Measurements from ENCODE around the gene PRLR.
"Not testable (repeated sequence)": the region's sequence is repeated elsewhere in the genome, so short reads cannot be mapped to it uniquely, and the experiment has no call there.

The PRLR gene

DNA sequence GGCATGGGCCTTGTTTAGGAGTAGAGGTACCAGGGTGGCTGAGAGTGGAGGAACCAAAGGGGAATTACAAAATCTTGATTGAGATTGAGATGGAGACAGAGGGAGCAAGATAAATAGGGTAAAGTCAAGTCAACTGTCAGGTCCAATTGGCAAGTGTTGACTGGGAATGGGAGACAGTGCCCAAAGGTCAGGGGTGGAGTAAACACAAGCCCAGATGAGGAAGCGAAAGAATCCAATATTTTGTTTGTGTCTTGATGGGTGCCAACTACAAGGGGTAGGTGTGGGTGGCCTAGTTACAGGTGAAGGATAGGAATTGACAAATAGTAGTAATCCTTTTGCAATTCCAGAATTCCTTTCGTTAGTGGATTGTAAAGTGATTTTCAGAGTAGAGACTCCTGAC, 107.5 kb downstream of the PRLR start:
- DNase-seq = no peak

DNA sequence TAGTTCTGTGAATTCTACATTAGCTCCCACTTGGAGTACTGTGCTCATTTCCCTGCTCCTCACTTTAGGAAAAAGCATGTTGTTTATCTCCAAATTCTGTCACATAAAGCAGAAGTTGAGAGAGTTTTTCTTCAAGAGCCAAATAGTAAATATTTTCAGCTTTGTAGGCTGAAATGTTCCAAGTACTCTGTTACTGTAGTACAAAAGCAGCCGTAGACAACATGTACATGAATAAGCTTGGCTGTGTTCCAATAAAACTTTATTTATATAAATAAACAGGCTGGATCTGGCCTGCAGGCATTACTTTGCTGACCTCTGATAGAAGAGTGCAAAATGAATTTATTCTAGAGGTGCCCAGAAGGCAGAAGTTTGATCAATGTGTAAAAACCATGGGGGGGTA, 109.6 kb downstream of the PRLR start:
- no peak for DNase-seq

DNA sequence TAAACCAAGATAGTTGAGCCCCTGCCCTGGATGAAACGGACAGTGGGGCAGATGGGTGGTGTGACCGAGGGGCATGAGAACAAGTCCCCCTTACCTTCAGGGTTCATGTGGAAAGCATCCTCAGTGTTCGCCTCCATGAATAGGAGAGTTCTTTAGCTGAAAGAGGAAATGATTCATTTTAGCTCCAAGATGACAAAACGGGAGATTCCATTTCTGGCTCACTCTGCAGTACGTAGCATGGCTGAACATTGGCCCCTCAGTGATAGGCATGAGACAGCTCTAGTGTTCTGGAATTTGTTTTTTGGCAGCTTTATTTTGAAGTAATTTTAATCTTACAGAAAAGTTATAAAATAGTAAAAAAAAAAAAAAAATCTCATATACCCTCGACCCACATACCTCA, 112.3 kb downstream of the PRLR start:
- DNase-seq = no peak

DNA sequence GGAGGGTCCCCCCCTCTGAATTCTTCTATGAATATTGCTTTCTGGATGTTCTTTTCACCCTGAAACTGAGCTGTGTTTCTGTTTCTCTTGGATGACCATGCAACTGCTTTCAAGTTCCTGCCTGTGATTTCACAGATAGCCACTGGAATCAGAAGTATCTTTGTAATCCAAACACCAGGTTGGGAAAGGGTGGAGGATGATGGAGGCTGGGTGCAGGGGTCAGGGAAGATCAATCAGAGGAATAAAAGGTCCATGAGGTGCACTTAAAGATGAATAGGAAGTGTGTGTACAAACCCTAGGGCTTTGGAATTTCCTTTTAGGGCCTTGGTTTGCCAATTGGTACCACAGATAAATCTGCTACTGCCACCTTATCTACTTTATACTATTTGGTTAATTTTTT, 114.4 kb downstream of the PRLR start:
- no peak for DNase-seq

DNA sequence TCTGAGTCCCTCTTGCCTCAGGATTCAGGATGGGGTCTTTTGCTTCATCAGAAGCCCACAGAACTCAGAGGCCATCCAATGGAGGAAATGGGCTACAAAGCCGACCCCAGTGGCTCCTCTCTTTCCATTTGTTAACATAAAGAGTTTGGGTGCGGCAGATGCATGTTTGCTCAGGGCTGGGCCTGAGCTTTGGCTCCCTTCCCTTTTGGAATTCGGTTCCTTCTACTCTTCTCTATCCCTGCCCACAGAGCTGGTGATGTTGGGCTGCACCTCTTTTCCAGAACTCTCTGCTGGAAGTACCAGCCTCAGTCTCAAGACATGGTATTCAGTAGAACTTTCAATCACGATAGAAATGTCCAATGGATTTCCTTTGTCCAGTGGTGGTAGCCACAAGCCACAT, 115.6 kb downstream of the PRLR start:
- no peak for DNase-seq

DNA sequence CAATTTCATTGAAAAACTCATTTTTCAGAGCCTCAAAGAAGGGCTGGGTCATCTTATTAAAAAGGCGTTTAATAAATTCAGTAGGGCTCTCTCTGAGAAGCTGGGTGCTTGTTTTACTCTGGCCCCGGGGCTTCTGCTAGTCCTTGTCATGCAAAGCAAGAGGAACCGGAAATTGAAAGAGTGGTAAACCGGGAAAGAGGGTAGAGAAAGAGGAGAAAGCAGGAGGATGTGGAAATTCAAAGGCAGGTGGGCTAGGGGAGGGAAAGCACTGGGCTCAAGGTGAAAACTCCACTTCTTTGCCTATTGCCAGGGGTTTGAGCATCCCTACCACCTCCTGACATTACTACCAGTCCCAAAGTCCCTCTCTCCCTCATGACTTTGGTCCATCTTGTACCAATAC, 118.0 kb downstream of the PRLR start:
- DNase-seq = no peak

DNA sequence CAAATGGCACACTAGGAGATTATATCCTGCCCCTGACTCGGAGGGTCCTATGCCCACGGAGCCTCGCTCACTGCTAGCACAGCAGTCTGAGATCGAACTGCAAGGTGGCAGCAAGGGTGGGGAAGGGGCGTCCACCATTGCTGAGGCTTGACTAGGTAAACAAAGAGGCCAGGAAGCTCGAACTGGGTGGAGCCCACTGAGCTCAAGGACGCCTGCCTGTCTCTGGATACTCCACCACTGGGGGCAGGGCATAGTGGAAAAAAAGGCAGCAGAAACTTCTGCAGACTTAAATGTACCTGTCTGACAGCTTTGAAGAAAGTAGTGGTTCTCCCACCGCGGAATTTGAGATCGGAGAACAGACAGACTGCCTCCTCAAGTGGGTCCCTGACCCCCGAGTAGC, 125.7 kb downstream of the PRLR start:
- DNase-seq = not testable (repeated sequence)

DNA sequence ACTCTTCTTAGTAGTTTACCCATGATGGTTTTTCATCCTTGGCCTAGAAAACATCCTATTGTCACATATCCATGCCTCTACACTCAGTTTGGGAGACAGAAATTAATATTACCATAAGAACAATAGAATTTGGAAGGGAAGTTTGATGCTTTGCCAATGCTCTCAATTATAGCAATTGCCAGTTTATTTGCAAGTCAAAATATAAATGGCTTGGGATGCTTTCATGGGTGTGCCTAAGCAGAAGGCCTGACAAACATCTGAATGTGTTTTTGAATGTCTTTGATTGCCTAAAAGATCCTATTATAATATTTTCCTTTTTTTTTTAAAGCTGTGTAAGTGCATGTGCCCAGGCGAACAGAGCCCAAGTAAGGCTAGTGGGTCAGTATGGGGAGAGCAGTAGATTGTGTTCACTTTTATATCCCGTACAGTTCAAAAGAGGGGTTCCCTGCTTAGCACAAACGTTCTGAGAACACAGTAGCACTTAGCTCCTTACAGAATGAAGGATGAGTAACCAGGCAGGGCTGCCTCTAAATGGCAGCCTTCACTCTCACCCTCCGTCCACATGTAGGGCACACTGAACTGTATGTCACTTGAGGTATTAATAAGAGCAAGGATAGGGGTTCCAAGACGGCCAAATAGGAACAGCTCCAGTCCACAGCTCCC, 126.5 kb downstream of the PRLR start:
- DNase-seq = no peak

DNA sequence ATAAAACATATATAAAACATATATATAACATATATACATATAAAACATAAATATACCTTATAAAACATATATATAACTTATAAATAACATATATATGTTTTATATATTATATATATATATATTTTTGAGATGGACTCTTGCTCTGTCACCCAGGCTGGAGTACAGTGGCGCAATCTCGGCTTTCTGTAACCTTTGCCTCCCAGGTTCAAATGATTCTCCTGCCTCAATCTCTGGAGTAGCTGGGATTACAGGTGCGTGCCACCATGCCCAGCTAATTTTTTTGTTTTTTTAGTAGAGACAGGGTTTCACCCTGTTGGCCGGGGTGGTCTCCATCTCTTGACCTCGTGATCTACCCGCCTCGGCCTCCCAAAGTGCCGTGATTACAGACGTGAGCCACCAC, 128.6 kb downstream of the PRLR start:
- not testable (repeated sequence) for DNase-seq

DNA sequence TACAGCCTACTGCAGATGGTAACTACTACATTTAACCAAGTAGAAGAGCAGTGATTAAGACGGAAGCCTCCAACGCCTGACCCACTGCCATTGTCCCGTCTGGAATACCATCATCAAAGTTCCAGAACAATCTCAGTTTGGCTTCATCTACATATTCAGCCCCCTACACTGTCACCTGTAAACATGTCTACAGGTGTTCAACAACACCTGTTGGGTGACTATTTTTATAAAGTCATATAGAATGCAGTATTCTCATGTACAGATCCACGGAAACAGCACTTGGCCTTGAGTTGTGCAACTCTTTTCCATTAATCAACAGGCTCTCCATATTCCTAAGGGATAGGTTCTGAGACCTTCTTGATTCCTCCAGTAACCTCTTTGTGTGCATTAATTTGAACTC, 129.3 kb downstream of the PRLR start:
- DNase-seq = no peak

DNA sequence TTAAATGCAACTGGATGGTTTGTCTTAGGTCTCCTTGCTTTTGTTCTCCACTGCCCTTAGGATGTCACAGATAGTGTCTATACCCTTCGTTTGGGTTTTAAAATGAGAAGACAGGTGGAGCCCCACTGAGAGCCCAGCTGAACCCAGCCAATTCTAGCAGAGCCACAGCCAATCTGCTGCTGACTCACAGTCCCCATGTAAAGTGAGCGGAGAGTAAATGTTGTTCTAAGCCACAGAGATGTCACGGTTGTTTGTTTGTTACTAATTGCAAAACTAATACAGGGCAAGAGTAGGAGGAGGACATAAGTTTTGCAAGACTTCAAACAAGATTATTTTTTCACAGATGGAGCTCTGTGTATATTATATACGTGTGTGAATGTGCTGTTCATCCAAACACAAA, 132.1 kb downstream of the PRLR start:
- no peak for DNase-seq

DNA sequence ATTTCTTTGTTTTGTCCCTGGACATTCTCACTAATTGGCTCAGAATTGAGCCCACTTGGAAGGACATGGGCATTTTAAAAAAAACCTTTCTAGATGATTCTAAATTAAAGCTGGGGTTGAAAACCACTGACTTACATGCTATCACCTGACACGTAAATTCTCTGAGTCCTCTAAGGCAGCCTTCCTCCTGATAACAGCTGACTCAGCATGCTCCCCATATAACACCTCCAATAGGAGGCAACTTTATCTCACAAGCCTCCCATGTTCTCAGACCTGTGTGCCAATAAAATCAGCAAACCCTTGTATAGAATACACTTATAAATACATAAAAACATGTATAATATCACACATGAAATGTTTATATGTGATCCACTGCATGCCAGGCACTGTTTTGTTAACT, 133.4 kb downstream of the PRLR start:
- DNase-seq = no peak

DNA sequence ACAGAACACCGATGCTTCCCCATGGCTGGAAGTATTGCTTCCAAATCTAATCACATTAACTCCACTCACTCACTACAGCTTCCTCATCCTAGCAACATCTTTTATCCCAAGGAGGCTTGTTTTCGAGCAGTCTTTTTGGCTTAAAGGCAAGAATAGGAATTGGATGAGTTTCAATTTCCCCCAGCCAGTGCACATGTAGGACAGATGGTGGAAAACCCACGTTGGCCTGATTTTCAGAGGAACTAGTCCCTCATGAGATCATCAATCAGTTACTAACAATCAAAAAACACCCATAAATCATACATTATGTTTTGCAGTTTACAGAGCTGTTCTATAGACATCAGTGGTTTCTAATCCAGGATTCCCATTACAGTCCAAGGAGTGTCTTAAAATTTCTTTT, 134.1 kb downstream of the PRLR start:
- no peak for DNase-seq

DNA sequence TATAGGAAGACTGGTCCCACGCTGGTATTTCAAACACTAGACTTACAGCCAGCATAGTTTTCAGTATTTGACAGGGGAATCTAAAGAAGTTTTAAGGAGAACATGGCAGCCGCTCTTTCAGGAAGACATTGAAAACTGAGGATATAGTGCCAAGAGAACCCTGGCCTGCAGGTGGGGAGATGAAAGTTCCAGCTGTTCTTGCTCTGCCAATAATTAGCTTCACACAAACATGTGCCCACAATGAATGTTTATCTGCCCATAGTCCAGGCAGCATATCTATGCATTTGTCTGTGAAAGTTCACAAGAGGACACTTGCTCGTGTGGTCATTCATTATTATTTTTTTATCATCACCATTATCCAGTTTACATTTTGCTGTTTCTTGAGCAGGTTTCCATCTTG, 134.9 kb downstream of the PRLR start:
- no peak for DNase-seq

DNA sequence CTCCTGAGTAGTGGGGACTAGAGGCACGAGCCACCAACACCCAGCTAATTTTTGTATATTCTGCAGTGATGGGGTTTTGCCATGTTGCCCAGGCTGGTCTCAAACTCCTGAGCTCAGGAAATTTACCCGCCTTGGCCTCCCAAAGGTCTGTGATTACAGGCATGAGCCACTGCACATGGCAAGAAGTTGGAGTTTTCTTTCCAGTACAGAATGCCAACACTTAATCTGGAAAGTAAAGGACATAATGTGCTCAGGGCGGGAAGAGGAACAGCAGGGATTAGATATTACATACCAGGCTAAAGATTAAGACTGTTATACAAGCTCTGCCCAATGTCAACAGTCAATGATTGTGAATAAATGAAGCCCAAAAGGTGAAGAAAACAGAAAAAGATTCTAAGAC, 135.3 kb downstream of the PRLR start:
- DNase-seq = no peak

DNA sequence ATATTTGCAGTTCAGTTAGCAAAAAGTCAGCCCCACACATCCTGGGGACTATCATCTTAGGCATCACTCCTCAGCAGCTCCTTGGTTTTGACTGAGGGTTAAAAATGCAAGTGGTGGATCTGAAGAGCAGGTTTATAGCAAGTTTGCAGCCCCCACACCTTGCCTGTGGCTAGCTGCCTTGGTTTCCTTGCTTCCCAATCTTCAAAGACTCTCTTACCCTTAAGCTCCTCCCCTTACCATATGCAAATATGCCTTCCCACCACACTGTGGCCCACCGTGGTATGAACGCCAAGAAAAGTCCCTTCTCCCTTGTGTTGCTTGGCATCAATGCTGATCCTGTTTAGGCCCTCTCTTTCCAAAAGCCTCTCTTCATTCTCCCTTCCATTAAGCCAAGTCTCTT, 137.6 kb downstream of the PRLR start:
- no peak for DNase-seq

DNA sequence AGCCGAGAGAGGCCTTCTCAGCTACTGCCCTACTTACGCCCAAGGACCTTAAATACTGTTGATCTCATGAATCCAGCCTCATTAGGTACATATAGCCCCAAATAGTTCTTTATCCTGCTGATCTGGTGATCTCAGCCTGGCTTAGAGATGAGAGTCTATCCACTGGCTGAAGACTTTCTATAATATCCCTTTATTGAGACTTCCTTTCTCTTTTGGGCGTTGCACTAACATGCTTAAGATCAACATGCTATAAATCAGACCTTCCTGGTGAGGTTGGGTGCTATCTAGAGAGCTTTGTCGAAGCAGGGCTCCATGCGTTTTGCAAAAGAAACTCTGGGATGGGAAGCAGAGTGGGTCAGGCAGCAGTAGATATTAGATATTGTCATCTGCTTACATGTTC, 138.6 kb downstream of the PRLR start:
- DNase-seq = no peak

DNA sequence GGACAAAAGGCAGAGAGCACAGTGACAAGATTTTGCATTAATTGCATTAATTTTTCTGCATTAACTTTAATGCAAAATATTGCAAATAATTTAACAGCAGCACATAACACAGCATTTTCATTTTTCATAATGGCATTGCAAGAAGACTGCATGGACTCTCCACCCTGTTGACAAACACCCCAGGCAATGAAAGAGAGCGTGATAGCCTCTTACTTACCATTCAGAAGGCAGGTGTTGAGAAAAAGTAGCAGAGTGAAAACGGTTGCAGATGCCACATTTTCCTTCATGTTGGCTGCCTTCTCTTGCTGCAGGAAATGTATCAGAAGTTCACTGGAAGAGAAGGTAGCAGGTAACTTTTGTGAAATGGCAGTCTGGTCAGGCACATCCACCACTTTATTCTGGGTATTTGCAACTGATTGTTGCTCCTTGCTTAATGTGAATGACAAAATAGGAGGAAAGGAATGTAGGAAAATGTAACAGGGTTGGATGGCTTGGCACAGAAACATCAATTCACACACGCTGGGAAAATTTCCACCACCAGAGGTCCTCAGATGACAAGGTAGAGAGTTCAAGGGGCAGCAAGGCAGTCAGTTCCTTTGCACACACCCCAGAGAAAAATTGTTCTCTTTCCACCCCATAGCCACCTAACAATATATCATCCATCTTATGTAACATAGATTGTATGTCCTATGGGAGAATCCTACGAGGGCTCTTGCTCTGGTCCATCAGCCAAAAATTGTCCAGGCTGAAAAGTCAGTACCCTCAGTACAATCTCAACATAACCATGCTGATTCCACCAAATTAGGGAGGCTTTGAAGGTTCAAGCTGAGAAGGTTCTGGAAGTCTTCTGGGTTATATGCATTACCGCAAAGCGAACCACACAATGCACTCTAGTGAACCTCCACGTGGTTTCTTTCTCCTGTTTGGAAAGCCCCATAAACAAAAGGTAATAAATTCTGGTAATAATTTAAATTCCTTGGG, 140.7 kb downstream of the PRLR start:
- DNase-seq = peak; percentile 32

DNA sequence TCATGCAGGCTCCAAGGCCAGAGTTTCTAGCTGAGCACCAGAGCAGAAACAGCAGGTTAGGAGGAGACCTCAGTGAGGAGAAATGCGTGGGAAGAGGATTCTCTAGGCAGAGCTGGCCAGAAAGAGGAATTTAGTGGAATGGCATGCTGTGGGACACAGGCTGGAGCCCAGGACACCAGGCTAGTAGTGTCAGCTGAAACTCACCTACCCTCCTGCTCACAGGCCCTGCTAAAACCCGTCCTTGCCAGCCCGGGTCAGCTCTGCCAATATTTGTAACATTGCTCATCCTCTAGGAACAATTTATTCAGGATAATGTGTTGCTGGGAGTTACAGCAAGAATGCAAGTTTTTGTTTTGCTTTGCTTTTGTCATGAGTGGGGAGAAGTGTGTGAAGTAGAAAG, 142.3 kb downstream of the PRLR start:
- DNase-seq = no peak

DNA sequence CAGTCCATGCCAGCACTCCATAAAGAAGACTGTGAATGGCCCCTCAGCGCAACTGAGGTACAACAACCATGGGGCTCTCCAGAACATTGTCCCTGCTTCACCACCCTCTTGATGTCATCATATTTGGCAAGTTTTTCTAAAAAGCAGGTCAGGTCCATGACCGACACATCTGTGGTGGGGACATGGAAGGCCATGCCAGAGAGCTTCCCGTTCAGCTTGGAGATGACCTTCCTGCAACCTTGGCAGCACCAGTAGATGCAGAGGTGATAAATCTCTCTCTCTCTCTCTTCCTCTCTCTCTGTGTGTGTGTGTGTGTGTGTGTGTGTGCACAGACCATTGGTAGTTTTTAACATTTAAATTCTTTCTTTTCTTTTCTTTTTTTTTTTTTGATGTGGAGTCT, 147.1 kb downstream of the PRLR start:
- no peak for DNase-seq

DNA sequence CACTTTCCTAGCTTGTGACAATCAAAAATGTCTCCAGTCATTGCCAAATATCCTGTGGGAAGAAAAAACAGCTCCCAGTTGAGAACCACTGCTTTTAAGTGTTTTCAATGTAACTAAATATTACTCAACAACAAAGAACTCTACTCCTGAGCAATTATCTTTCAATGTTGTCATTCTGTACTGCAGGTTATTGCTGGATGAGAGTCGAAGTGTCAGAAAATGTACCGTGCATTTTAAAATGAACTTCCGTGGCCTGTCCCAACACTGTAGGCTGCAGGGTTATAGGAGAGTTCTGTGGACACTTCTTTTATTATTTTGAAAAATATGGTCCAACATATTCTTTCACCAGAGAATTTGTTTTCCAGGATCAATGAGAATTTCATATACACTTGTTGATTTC, 147.8 kb downstream of the PRLR start:
- no peak for DNase-seq

DNA sequence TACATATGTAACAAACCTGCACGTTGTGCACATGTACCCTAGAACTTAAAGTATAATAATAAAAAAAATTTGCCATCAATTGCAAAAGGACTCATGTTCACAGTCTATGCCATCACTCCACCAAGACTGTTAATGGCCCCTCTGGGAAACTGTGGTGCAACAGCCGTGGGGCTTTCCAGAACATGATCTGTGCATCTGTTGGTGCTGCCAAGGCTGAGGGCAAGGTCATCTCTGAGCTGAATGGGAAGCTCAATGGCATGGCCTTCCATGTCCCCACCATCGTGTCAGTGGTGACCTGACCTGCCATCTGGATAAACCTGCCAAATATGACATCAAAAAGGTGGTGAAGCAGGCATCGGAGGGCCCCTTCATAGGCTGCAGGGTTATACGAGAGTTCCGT, 149.2 kb downstream of the PRLR start:
- DNase-seq = no peak

DNA sequence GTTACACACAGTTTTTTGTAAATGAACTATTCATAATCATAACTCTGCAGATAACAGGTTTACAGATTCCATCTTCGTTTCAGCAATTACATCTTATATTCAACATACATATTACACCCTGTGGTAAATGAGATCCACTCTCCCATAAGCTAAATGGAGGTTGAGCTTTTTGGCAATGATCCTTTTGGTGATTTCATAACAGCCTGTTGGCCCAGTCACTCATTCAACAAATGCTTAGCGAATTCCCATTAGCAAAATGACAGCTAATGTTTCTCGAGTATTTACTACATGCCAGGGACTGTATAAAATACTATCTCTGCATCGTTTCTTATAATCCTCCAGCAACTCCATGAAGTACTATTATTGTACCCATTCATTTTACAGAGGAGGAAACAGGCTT, 157.1 kb downstream of the PRLR start:
- no peak for DNase-seq

DNA sequence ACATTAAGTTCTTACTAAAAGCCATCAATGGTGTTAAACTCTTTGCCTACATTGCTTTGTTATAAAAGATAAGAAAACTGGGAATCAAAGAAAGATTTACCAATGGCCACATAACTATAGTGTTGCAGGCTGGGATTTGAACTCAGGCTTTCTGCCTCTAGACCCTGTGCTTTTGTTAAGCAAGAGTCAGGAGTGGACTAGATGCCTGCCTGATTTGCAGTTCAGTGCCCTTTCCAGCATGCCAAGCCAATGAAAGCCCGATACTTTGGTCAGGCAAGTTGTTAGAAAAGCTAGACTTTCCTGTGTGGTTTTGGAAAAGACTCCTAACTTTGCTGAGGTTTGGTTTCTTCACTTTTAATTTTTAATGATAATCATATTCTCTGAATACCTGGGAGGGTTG, 161.1 kb downstream of the PRLR start:
- no peak for DNase-seq

DNA sequence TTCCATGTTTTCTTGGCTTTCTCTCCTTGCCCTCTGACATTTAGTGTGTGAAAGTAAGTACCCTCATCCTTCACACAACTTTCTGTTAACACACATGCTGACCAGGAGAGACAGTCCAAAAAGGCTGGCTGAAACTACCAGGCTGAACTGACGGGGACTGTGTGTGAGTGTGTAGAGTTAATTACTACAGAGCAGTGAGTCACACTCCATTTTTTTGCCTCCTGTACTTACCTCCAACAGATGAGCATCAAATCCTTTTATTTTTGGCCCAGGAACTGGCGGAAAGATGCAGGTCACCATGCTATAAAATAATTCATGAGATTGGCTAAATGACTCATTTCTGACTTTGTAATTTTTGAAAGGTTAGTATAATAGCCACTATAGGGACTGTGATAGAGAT, 162.3 kb downstream of the PRLR start:
- no peak for DNase-seq

Measured in amniotic stem cell (primary cell).